Stimulated activated CD8-positive, alpha-beta memory T cell treated with anti-CD3 and anti-CD28 coated beads, Interleukin-2, amount 100 ng/mL, for 48 hours (primary cell): ENCODE results near the gene LRP1.

Experiments
- DNase-seq, 2 donors: peaks; one replicate each; pipeline ENCODE4 v3.0.0-alpha.2; 2020; ENCODE audit warnings: low read depth in 2 of 2

LRP1 gene

GRCh38 chr12:57154804-57155434 is 26.6 kb downstream of the LRP1 start:
- no peak for DNase-seq

DNA sequence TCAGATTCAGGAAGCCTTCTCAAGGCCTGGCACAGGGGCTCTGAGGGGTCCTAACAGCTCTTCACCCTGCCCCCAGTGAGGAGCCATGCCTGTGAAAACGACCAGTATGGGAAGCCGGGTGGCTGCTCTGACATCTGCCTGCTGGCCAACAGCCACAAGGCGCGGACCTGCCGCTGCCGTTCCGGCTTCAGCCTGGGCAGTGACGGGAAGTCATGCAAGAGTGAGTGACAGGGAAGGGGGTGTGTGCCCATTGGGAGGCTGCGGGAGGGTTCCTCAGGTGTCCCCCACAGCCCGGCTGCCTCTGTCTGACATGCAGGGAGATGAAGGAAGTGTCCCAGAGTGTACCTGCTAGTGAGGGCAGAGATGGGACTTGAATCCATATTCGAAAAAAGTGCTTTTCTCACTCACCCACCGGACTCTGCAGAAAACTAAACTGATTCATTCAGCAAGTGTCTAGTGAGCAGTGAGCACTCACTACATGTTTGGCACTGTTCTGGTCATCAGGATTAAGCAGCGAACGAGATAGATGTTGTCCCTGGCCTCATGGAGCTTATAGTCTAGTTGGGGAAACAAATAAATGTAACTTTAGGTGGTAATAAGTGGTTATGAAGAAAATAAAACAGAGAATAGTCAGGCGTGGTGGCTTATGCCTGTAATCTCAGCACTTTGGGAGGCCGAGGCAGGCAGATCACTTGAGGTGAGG is 28.6 kb downstream of the LRP1 start:
- no peak for DNase-seq

GRCh38 chr12:57157588-57158173 is 29.4 kb downstream of the LRP1 start:
- no peak for DNase-seq

GRCh38 chr12:57158186-57158585 is 29.9 kb downstream of the LRP1 start:
- no peak for DNase-seq

DNA sequence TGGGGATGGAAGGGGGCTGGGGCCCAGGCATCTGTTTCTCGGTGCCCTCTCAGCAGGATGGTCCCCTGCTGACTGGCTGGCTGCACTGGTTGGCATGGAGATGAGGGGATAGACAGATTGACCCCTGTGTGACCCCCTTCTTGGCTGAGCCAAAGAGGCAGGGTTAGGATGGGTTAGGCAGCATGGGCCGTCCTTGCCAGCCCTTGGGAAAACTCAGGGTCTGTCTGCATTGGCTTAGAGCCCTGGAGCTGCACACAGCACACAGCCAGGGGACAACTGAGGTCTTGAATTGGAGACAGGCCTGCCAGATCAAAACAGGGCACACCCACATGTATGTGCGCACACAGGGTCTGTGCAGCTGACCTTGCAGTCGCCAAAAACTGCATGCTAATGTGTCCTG is 30.4 kb downstream of the LRP1 start:
- no peak for DNase-seq

DNA sequence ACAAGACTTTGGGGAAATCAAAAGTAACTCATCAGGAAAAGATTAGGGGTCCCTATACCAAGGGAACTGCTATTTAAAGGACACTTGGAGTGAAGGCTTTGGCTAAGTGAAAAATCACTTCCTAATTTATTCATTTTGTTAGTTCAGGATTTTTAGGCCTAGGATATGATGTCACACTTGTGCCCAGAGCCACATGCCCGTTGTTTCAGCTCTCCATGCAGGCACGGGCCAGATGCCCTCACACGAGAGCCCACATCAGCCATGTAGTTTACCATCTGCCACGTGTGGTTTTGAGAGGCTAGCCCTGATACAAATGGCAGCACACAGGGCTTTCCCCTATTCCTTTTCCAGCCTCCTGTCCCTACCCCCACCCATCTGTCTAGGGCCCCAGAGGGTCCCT is 31.0 kb downstream of the LRP1 start:
- DNase-seq = no peak

GRCh38 chr12:57160040-57160439 is 31.8 kb downstream of the LRP1 start:
- no peak for DNase-seq

DNA sequence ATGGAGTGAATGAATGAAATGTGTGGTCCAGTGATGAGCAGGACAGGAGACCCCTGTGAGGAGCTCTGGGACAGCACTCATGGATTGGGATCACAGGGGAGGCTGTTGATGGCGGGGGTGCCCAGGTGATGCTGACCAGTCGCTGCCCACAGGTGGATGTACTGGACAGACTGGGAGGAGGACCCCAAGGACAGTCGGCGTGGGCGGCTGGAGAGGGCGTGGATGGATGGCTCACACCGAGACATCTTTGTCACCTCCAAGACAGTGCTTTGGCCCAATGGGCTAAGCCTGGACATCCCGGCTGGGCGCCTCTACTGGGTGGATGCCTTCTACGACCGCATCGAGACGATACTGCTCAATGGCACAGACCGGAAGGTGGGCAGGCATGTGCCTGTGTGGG is 32.5 kb downstream of the LRP1 start:
- DNase-seq = no peak

DNA sequence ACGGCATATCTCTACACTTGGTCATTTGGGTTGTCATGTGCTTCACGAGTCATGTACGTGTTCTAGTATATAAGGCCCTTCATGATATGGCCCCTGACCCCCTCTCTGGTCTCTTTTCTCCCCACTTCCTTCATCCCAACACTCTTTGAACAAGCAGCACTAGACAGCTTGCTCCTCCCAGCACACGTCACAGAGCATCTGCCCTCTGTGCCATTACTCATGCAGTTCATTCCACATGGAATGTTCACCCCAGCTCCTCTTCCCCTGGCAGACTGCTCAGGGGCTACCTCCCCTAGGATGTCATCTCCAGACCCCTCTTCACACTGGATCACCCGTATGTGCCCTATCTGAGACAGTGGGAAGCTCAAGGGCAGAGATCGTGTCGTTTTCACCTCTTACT is 33.2 kb downstream of the LRP1 start:
- DNase-seq = no peak

- DNase-seq = no peak
Measured at GRCh38 chr12:57162553-57163125, 34.4 kb downstream of the LRP1 start.

GRCh38 chr12:57164454-57164853 is 36.2 kb downstream of the LRP1 start:
- no peak for DNase-seq

- no peak for DNase-seq
Measured at GRCh38 chr12:57164966-57165625, 36.8 kb downstream of the LRP1 start.

DNA sequence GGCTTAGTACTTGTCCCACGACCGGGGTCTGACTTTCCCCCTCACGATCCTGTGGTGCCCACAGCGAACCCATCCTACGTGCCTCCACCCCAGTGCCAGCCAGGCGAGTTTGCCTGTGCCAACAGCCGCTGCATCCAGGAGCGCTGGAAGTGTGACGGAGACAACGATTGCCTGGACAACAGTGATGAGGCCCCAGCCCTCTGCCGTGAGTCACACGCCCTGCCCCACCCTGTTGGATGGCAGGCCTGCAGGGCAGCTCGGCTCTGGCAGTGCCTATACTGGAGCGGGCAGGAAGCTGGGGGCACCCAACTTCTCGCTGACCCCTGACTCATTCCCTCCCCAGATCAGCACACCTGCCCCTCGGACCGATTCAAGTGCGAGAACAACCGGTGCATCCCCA is 37.5 kb downstream of the LRP1 start:
- DNase-seq = no peak

- DNase-seq = peak; percentile 14 to 22
Measured at GRCh38 chr12:57166971-57167371, 38.7 kb downstream of the LRP1 start.

GRCh38 chr12:57168058-57168457 is 39.8 kb downstream of the LRP1 start:
- DNase-seq = no peak

DNA sequence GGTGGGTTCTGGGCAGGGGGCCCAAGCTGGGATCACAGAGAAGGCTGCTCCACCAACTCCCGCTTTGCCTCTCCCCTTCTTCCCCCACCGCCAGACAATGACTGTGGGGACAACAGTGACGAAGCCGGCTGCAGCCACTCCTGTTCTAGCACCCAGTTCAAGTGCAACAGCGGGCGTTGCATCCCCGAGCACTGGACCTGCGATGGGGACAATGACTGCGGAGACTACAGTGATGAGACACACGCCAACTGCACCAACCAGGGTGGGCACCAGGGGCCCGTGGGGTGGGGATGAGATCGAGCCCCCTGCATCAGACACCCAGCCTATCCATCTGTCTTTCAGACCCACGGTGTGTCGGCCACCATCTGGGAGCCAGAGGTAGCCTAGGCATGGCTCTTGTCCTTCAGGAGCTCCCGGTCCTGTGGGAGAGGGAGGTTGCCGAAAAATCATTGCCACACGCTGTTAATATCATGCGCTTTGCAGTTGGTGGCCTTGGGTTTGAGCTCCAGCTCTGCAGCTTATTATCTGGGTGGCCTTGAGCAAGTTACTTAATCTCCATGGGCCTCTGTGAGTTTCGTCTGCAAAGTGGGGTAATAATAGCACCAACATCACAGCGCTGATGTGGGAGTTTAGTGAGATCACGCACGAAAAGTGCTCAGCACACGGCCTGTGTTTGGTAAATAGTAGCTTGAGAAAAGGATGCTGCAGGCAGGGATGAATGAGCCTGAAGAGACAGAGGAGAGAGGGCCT is 40.9 kb downstream of the LRP1 start:
- DNase-seq = no peak

- no peak for DNase-seq
Measured at GRCh38 chr12:57169969-57170368, 41.7 kb downstream of the LRP1 start.

DNA sequence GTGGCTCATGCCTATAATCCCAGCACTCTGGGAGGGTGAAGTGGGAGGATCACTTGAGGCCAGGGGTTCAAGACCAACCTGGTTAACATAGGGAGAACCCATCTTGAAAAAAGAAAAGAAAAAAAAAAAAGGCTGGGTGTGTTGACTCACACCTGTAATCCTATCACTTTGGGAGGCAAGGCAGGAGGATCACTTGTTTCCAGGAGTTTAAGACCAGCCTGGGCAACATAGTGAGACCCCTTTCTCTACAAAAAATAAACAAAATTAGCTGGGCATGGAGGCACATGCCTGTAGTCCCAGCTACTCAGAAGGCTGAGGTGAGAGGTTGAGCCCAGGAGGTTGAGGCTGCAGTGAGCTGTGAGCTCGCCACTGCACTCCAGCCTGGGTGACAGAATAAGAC is 42.1 kb downstream of the LRP1 start:
- no peak for DNase-seq

DNA sequence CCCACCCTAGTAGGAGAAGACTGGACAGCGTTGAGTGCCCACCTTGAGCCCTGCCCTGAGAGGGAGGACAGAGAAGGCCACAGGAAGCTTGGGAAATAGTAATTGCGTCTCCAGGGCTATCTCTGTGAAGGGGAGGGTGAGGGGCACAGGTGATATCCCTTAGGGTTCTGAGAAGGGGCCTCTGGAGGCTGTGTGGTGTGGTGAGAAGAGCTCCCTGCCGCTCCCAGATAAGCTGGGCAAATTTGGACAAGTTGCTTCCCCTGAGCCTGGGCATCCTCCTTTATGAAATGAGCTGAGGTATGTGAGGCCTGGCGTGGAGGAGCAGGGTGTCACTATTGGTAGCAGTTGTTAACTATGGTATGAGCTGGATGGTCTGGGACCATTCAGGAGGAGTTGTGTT is 42.6 kb downstream of the LRP1 start:
- DNase-seq = no peak

- no peak for DNase-seq
Measured at GRCh38 chr12:57171668-57172067, 43.4 kb downstream of the LRP1 start.

GRCh38 chr12:57173089-57173488 is 44.8 kb downstream of the LRP1 start:
- peak in 1 of 2 donors; percentile 17 for DNase-seq

GRCh38 chr12:57173683-57174082 is 45.4 kb downstream of the LRP1 start:
- no peak for DNase-seq
